UCSD-AML1 (cell line): ENCODE measurements around the gene DOK3.

Experiments used
- DNase-seq: peaks from one replicate; lab custom pipeline; 2025; ENCODE audit not compliant: unreplicated experiment; lab: John Stamatoyannopoulos, UW

The DOK3 gene

GRCh38 chr5:177452688-177453638 is 56.7 kb downstream of the DOK3 start:
- DNase-seq: no peak
